GM12872 (cell line): Measurements from ENCODE around the gene SLC34A3.

Experiments used
- CTCF ChIP-seq: IDR thresholded peaks from 3 replicates; pipeline ENCODE4 v1.5.1; 2011; ENCODE audit warnings: low read depth, mild to moderate bottlenecking, low read length, moderate library complexity; ENCODE audit not compliant: insufficient read depth

The SLC34A3 gene

GRCh38 chr9:137229903-137230704, 597 bp upstream of the SLC34A3 start:
- no peak for TF ChIP-seq CTCF

GRCh38 chr9:137231372-137232039, 805 bp downstream of the SLC34A3 start:
- TF ChIP-seq CTCF, result no peak

GRCh38 chr9:137232101-137232500, 1.4 kb downstream of the SLC34A3 start:
- TF ChIP-seq CTCF, result no peak

GRCh38 chr9:137232510-137232909, 1.8 kb downstream of the SLC34A3 start:
- TF ChIP-seq CTCF, result no peak

GRCh38 chr9:137233143-137233980, 2.7 kb downstream of the SLC34A3 start:
- no peak for TF ChIP-seq CTCF

GRCh38 chr9:137234055-137234697, 3.5 kb downstream of the SLC34A3 start:
- no peak for TF ChIP-seq CTCF
